HPDE6-E6E7 (cell line): Measurements from ENCODE around the gene DUSP2.
"Not testable (repeated sequence)": the region's sequence is repeated elsewhere in the genome, so short reads cannot be mapped to it uniquely, and the experiment has no call there.

Experiments used
- DNase-seq: peaks from one replicate; pipeline ENCODE4 v3.0.0; 2011; ENCODE audit warnings: missing footprints; ENCODE audit errors: extremely low spot score

Gene DUSP2

DNA sequence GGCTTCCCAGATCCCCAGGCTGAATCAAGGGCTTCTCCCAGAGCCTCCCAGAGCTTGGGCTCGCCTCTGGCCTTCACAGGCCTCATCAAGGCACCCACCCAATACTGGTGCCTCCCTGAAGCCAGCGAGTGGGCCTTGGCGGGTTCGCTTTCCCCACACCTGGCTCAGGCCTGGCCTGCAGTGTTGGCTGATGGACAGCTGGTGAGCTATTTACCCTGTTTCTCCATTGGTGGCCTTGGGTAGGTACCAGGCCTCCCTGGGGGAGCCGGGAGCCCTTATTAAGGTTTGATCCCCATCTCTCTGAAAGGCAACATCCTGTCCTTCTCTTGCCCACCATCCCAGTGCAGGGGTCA is 18.2 kb upstream of the DUSP2 start:
- no peak for DNase-seq

DNA sequence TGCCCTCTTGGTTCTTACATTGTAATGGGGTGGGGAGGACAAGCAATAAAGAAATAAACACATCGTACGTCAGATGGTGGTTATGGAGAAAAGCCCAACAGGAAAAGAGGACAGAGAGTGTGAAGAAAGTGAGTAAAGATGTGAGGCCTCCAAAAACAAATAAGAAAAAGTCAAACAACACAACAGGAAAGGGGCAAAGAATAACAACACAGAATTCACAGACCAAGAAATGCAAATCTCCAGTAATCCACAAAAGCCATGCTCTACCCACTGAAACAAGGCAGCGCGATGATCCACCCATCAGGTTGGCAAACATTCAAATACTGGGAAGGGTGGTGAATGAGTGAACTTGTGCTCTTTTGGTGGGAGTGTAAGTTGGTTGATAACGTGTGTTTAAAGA is 16.7 kb upstream of the DUSP2 start:
- DNase-seq, result no peak

DNA sequence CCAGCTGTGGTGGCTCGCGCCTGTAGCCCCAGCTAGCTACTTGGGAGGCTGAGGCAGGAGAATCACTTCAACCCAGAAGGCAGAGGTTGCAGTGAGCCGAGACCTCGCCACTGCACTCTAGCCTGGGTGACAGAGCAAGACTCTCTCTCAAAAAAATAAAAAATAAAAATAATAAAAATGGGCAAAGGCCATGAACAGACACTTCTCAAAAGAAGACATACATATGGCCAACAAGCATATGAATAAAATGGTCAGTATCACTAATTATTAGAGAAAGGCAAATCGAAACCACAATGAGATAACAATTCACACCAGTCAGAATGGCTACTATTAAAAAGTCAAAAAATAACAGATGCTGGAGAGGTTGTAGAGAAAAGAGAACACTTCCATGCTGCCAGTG is 15.1 kb upstream of the DUSP2 start:
- DNase-seq, result not testable (repeated sequence)

DNA sequence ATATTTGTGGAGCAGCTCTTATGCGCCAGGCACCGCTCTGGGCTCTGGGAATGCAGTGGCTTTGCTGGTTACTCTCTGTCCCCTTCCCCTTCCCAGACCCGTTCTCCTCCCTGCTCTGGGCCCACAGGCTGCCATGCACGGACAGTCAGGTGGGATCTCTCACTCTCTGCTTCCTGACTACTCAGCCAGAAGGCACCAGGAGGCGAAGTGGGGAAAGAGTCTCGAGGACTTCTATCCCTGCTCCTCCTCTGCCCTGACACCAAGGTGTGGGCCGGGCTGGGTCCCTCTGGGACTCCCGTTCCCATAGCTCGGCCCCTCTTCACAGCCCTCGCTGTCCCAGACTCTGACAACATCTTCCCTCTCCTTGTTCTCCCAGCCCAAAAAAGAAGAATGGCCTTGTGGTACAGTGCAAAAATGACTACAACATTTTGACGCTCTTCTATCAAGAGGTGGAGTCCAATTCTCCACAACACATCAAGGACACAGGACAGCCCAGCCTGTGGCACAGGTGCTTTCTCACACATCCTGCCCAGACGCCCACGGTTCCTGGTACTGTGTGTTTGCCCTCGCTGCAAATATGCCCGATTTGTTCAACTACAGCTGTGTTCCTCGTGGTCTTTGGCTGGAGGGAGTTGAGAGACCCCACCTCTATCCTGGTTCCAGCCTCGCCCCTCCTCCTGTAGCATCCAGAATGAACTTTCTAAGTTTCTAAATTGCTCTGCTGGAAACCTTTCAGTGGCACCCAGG is 14.0 kb upstream of the DUSP2 start:
- DNase-seq, result no peak

DNA sequence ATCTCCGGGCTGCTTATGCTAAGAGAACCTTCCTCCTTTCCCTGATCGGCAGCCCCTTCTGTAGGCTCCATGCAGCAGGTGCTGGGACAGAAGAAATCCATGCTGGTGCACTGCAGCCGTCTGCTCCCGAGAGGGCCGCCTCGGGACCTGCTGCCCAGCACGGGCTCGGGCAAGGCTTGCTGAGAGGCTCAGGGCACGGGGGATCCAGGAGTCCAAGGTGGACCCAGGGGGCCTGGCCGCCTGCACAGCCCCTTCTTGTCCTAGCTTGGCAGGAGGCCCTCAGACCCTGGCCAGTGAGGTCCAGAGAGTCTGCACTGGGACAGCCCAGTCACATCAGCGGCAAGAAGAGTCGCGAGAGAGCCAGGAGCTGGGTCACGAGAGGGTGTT is 13.3 kb upstream of the DUSP2 start:
- no peak for DNase-seq

DNA sequence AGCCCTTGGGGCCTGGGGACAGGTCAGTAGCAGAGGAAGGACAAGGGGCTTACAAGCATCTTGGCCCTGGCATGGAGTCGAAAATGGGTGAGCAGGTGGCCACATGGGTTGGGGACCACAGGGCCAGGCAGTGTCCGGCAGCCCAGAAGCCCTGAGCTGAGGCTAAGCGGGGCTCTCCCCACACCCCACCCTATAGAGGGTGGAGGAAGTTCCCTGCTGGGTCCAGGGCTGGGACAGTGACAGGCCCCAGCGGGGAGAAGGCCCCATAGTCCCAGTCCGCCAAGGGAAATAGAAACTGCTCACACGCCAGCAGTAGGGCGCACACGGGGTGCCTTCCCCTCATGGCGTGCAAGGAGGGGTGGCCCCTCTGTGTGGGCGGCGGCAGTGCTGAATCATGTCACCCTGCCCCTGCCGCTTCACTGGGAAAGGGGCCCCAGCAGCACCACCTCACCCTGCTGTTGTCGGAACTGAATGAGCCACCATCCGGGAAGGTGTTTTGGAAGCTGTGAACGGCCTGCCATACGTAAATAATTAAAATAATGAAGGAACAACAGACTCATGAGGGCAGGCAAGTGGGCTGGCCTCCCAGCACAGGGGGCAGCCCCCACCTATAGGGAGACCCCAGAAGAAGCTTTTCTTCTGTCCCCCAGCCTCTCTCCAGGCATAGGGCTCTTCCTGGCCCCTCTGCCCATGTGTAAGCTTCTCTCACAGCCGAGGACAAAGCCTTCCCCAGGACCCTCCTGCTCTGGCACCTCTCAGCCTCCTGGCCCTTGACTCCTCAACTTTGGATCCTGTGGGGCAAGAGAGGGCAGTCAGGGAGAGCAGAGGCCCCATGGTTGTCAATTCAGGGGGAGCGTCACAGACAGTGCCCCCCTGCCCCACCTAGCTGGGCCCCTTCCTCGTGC is 12.7 kb upstream of the DUSP2 start:
- DNase-seq, result no peak

DNA sequence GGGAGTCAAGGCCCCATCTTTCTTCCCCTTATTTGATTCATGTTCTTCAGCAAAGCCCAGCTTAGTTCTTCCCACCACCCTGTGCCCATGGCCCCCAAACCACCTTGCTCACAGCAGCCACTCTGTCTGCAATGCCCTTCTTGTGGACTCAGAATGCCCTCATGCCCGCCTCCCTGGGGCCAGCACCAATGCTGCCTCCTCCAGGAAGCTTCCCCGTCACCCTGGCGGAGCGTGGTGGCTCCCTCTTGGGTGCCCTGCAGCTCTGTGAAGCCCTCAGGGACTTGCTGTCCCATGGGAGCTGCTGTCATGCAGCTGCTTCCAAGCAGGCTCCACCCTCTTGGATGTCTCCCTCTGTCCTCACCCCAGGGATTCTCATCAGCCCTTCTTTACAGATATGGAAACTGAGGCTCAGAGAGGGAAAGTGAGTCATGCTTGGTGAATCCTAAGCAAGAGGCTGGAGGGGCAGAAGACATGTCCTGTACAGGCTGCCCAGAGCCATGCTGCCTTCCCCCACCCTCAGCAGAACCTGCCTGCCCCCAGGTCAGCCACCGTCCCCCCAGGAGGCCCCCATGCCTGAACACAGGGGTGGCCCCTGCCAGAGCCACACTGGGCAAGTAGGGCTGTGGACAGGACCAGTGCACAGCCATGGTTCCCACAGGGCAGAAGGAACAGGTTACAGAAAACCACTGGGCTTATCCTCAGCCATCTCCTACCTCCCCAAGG is 11.8 kb upstream of the DUSP2 start:
- no peak for DNase-seq

DNA sequence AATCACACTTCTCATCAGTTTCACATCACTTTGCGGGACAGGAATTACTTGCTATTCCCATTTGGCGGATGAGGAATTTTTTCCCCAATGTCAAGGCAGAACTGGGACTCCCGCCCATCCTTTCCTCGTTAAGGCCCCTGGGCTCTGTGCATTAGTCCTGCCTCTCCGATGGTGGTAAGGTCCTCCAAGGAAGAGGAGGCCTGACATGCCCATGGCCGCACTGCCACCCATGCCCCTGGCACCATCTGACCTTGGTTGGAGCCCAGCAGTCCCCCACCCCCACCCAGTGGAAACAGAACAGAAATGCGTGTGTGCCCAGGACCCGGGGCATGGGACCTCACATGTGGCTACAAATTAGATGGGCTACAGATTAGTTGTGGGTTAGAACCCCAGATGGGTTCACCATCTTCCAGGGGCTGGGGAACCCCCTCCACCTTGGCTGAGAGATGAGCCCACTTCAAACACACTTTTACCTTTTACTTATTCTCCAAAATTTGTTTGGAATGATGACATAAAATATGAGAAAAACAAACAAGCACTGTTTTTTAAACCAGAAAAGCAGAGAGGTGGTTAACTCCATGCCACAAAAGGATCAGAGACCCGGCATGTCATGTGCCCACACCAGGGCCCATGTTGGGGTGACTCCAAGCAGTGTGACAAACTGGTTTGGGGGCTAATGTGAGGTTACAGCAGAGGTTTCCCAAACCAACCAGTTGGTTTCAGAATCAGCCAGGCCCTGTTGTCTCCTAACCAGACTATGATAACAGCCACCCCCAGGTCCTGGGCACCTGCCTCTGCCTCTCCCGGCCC is 11.0 kb upstream of the DUSP2 start:
- no peak for DNase-seq

DNA sequence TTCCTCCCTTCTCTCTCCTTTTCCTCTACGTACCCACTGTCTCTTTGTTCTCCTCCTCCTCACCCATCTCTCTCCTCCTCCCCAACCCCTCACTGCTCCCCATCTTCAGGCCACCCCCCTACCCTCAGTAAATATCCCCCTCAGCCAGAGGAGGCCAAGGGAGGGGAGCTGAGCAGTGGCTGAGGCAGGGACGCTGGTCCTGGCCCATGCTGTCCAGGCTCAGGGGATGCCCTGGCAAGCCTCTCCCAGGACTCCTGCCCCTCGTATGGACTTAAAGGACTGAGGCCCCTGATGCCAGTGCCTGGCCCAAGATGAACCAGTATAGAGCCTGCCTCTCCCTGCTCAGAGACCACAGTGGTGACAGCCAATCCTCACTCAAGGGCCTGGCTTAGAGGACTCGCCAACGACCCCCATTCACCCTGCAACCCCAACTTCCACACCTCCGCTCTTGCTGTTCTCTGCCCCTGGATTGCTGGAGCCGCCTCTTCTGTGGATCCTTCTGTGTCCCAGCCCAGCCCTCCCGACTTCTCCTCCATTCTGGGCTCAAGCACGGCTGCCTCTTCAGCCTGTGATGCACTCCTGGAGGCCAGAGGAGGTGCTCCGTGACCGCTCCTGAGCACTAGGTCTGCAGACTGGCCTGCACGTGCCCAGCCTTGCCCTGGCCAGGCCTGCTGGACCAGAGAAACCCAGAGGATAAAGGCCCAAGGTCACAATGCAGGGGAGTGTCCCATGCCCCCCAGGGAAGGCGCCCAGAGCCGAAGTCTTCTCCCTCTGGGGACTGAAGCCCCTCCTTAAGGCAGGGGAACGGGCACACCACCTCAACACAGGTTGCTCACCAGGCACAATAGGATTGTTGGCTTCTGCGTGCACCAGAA is 9.5 kb upstream of the DUSP2 start:
- no peak for DNase-seq

DNA sequence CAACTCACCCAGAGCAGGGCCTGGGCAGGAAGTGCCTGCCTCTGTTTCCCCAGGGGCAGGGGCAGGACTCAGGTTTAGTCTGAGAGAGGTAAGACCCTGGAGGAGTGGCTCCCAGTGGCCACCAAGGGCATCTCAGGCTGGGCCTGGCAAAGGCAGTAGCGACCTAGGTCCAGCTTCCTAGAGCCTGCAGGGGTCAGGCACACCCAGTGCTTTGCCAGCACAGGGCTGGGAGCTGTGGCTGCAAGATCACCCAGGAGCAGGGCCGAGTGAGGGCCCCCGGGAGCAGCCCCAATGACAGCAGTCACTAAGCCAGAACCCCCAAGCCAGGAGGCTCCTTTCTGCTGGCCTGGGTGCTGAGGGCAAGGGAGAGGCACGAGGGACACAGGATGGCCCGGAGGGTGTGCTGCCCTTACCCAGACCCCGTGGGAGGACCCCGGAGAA is 8.8 kb upstream of the DUSP2 start:
- DNase-seq, result no peak

DNA sequence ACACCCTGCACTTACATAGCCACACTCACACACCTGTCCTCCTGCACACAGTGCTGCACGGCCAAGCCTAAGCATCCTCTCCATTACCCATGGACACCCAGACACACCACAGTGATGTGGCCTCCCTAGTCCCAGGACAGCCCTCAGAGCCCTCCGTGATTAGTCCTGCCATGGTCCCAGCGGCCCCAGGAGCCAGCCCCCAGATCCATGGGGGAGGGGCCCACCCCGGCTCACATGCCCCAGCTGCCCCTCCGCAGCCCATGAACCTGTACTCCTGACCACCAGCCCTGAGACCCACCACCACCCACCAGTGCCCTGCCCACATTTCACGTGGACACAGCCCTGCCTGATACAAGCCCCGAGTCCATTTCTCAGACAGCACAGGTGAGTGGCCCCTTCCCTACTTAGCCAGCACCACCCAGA is 8.1 kb upstream of the DUSP2 start:
- no peak for DNase-seq

DNA sequence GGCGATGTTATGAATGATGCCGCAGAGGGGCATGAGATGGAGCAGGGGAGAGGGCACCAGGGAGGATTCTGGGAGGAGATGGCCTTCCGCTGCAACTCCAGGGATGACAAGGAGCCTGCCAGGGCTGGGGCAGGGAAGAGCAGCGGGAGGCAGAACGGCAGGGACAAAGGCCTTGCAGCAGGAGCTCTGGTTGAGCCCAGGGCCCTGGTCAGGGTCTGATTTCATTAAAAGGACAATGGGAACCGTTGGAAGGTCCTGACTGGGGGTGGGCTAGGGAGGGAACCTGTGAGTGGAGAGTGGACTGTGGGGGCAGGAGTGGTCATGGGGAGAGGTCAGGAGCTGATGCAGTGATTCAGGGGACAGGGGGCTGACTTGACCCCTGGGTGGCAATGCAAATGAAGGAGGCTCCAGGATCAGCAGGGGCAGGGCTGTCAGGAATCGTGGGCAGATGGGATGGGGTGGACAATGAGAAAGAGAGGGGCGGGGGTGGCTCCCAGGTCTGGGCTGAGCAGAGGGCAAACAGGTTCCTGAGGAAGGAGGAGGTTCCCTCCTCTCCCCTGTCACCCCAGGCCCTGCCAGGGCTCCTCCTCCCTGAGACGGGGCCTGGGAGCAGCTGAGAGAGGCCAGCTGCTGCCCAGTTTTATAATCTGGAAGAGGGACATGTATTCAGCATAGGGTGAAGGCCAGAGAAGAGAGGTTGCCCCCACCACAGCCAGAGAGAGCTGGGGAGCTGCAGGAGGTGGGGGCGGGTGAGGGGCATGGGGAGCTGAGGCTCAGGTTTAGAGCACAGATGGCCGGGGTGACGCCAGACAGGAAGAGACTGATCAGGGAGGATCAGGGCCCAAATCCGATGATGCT is 7.3 kb upstream of the DUSP2 start:
- no peak for DNase-seq

DNA sequence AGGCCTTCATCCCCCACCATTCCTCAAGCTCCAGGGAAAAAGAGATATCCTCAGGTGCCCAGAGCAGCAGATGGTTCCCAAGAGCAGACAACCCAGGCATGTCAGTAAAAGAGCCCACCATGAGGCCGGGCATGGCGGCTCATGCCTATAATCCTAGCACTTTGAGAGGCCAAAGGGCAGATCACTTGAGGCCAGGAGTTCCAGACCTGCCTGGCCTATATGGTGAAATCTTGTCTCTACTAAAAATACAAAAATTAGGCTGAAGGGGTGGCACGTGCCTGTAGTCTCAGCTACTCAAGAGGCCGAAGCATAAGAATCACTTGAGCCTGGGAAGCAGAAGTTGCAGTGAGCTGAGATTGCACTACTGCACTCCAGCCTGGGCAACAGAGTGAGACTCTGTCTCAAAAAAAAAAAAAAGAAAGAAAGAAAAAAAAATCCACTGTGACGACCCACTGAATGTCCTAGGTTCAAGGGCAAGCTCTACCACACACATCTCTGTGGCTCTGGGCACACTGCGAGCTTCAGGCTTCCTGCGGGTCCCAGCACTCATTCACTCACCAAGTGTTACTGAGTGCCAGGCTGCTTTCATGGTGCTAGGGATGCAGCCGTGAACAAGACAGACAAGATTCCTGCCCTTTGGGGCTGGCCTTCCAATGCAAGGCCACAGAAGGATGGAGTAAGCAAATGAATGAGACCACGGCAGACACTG is 6.5 kb upstream of the DUSP2 start:
- no peak for DNase-seq

DNA sequence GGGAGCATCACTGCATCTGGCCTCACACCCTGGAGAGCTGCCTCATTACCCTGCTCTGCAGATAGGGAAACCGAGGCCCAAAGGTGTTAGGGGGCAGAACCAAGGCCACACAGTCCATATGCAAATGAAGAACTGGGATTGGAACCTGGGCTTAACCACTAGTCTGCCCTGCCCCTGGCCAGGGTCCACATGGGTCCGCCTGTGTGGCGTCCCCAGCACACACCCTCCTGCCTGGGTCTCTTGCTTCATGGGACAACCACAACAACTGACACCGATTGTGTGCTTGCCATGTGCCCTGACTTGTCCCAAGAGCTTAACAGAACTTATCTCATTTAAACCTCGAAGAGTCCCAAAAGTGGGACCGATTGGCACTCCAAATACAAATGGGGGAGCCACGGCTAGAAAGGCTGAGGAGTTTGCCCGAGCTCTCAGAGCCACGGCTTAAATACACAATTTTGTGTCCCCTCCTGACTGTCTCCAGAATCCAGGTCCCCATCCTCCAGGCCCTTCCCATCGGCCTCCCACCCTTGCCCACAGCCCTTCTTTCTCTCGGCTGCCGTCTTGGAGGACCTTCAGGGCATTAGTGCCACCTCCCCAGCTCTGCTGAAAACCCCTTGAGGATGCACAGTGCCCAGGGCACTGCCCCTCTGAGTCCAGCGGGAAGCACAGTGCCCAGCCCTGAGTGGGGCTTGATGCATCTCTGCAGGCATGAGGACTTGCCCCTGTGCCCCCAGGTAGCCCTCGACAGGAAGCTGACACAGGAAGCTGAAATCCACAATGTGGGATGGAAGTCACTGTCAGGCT is 5.8 kb upstream of the DUSP2 start:
- no peak for DNase-seq

DNA sequence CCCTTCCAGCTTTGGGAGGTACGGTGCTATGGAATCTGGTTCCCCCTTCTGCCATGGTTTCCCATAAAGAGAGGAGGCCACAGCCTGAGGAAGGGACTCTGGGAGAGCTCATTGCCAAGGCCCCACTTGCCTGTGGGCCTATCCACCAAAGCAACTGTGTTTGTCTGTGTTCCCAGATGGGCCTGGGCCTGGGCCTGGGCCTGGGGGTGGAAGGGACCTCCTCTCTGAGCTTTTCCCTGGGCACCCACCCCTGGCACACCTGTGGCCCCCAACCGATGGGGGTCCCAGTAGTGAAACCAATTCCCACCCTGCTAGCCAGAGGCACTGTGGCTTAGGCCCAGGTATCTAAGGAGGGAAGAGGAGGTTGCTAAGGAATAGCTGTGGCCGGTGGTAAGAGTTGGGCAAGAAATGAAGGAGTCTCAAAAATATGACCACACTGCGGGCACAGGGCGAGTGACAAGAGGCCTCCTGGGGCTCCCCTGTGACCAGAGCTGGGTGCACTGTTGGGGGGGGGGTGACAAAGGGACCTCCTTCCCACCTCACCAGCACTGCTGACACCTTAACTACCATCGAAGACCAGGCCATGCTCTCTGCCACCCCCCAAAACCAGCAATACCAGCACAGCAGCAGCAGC is 4.9 kb upstream of the DUSP2 start:
- no peak for DNase-seq

DNA sequence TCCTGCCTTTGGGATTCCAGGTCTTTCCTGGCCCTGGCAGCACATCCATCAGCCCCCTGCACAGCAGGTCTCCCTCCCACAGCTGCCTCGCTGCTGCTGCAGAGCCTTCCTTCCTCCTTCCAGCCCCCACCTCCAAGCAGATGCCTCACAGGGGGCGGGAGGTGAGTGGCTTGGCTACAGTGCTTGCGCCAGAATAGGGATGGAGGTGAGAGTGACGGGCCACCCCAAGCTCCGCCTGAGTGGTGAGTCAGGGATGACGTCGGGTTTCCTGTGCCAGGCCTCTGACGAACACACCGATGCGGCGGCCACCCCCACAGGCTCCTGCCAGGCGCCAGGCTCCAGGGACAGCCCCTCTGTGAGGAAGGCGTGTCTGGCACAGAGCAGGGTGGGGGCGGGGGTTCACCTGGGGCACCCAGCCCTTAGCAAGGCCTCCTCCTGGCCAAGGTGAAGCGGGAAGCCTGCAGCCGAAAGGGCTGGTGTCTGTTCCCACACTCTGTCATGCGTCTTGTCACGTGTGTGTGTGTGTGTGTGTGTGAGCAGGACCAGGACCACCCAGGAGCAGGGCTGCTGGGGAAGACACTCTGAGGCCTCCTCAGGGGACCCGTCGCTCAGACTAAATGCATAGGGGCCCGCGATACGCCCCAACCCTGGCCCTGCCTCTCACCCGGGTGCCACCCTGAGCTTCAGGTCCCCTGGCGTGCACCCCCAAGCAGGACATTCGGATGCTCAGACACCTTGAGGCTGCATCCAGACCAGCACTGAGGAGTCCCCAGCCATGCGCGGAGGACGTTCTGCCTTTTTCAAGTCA is 3.4 kb upstream of the DUSP2 start:
- peak; percentile 83 for DNase-seq
